ENCODE results near the gene ELAVL2.

- no peak for TF ChIP-seq GATA2 (IDR thresholded peaks at IDR 0.05; ENCODE audit: low read depth, low read length)
- no peak for TF ChIP-seq GATA3 (IDR thresholded peaks at IDR 0.05; ENCODE audit: low read depth, low read length)
Observed at GRCh38 chr9:23731353-23731752, 94.7 kb downstream of the ELAVL2 start.
